ENCODE results near the gene MUC4. TPM values are rescaled to one million over a fixed set of nuclear protein-coding genes. Genes with fewer than 3 reads are reported as not detected.
"Not testable (repeated sequence)": the region's sequence is repeated elsewhere in the genome, so short reads cannot be mapped to it uniquely, and the experiment has no call there.

MUC4 gene
- total and polyA plus RNA-seq, 10 of the 15 experiments (the other 5 are each of a cell fraction or from before 2014, with no cell fraction given) = 0.02 to 0.46 (median 0.27) TPM; not detected in 4

- H2AFZ ChIP-seq (ENCODE audit: control insufficient read depth, low read depth, low read length); H3K4me2 ChIP-seq (ENCODE audit: control insufficient read depth, insufficient read depth); intact Hi-C loops (cut with micrococcal nuclease; ENCODE audit: unreplicated experiment); H3K4me1 ChIP-seq (ENCODE audit: control insufficient read depth, insufficient read depth, low read length); H3K36me3 ChIP-seq (ENCODE audit: control insufficient read depth in 2 of 2, insufficient read depth in 2 of 2, low read length in 1 of 2); ATAC-seq; H3K4me3 ChIP-seq; H4K20me1 ChIP-seq (ENCODE audit: control insufficient read depth, insufficient read depth); SMC1A ChIA-PET (ENCODE audit: uncharacterized antibody, unreplicated experiment); H3K27ac ChIP-seq (ENCODE audit: control insufficient read depth, insufficient read depth); H3K9ac ChIP-seq (ENCODE audit: control insufficient read depth, insufficient read depth, low read length); H3K79me2 ChIP-seq (ENCODE audit: control insufficient read depth, insufficient read depth, low read length); DNase-seq (ENCODE audit: low read depth, low spot score); H3K27me3 ChIP-seq (replicated peaks in 1 of 2; ENCODE audit: control insufficient read depth in 2 of 2, insufficient read depth in 2 of 2, low read length in 1 of 2); CTCF ChIA-PET; FAIRE-seq; BruUV-seq (replicated peaks); H3K9me3 ChIP-seq (replicated peaks; ENCODE audit: control insufficient read depth, insufficient read depth, low read length); RAD21 ChIA-PET (ENCODE audit: unreplicated experiment); POLR2A ChIA-PET: not testable (repeated sequence)
- WGBS (ENCODE audit: insufficient coverage, insufficient replicate concordance, low lambda C conversion rate, missing lambda C conversion rate) = 54% methylated on average over 26 of the region's 32 CpGs
- in situ Hi-C loops (cut with MboI) = loop anchor here (5.0 kb wide), 1 partner anchor 109 kb away; no protein-coding TSS in a partner anchor
Observed at GRCh38 chr3:195725916-195726740, 85.6 kb downstream of the MUC4 start.

- SMC1A ChIA-PET (ENCODE audit: uncharacterized antibody, unreplicated experiment); FAIRE-seq; H3K4me1 ChIP-seq (ENCODE audit: control insufficient read depth, insufficient read depth, low read length); intact Hi-C loops (cut with micrococcal nuclease; ENCODE audit: unreplicated experiment); BruUV-seq (replicated peaks); H3K27ac ChIP-seq (ENCODE audit: control insufficient read depth, insufficient read depth); H3K36me3 ChIP-seq (ENCODE audit: control insufficient read depth in 2 of 2, insufficient read depth in 2 of 2, low read length in 1 of 2); POLR2A ChIA-PET; CTCF ChIA-PET; H3K9ac ChIP-seq (ENCODE audit: control insufficient read depth, insufficient read depth, low read length); DNase-seq (ENCODE audit: low read depth, low spot score); H3K4me3 ChIP-seq; H4K20me1 ChIP-seq (ENCODE audit: control insufficient read depth, insufficient read depth); RAD21 ChIA-PET (ENCODE audit: unreplicated experiment); H3K4me2 ChIP-seq (ENCODE audit: control insufficient read depth, insufficient read depth); ATAC-seq; in situ Hi-C loops (cut with MboI); H3K79me2 ChIP-seq (ENCODE audit: control insufficient read depth, insufficient read depth, low read length); H3K9me3 ChIP-seq (replicated peaks; ENCODE audit: control insufficient read depth, insufficient read depth, low read length); H2AFZ ChIP-seq (ENCODE audit: control insufficient read depth, low read depth, low read length); H3K27me3 ChIP-seq (replicated peaks in 1 of 2; ENCODE audit: control insufficient read depth in 2 of 2, insufficient read depth in 2 of 2, low read length in 1 of 2): not testable (repeated sequence)
- WGBS (ENCODE audit: insufficient coverage, insufficient replicate concordance, low lambda C conversion rate, missing lambda C conversion rate) = no CpG with 5 or more reads among the region's 13 CpGs
Observed at GRCh38 chr3:195724363-195724762, 87.4 kb downstream of the MUC4 start.

- POLR2A ChIA-PET; H3K27ac ChIP-seq (ENCODE audit: control insufficient read depth, insufficient read depth); ATAC-seq; intact Hi-C loops (cut with micrococcal nuclease; ENCODE audit: unreplicated experiment); H3K36me3 ChIP-seq (ENCODE audit: control insufficient read depth in 2 of 2, insufficient read depth in 2 of 2, low read length in 1 of 2); H3K4me1 ChIP-seq (ENCODE audit: control insufficient read depth, insufficient read depth, low read length); DNase-seq (ENCODE audit: low read depth, low spot score); FAIRE-seq; H3K9me3 ChIP-seq (replicated peaks; ENCODE audit: control insufficient read depth, insufficient read depth, low read length); H3K4me2 ChIP-seq (ENCODE audit: control insufficient read depth, insufficient read depth); H3K4me3 ChIP-seq; in situ Hi-C loops (cut with MboI); SMC1A ChIA-PET (ENCODE audit: uncharacterized antibody, unreplicated experiment); H2AFZ ChIP-seq (ENCODE audit: control insufficient read depth, low read depth, low read length); H4K20me1 ChIP-seq (ENCODE audit: control insufficient read depth, insufficient read depth); BruUV-seq (replicated peaks); H3K27me3 ChIP-seq (replicated peaks in 1 of 2; ENCODE audit: control insufficient read depth in 2 of 2, insufficient read depth in 2 of 2, low read length in 1 of 2); H3K79me2 ChIP-seq (ENCODE audit: control insufficient read depth, insufficient read depth, low read length); H3K9ac ChIP-seq (ENCODE audit: control insufficient read depth, insufficient read depth, low read length); CTCF ChIA-PET; RAD21 ChIA-PET (ENCODE audit: unreplicated experiment): not testable (repeated sequence)
- WGBS (ENCODE audit: insufficient coverage, insufficient replicate concordance, low lambda C conversion rate, missing lambda C conversion rate) = 51% methylated on average over 6 of the region's 9 CpGs
Observed at GRCh38 chr3:195722996-195723345, 88.8 kb downstream of the MUC4 start.

- in situ Hi-C loops (cut with MboI); H3K27ac ChIP-seq (ENCODE audit: control insufficient read depth, insufficient read depth); H3K4me1 ChIP-seq (ENCODE audit: control insufficient read depth, insufficient read depth, low read length); H3K4me3 ChIP-seq; H3K9me3 ChIP-seq (replicated peaks; ENCODE audit: control insufficient read depth, insufficient read depth, low read length); H2AFZ ChIP-seq (ENCODE audit: control insufficient read depth, low read depth, low read length); H3K9ac ChIP-seq (ENCODE audit: control insufficient read depth, insufficient read depth, low read length); ATAC-seq; DNase-seq (ENCODE audit: low read depth, low spot score); BruUV-seq (replicated peaks); H3K36me3 ChIP-seq (ENCODE audit: control insufficient read depth in 2 of 2, insufficient read depth in 2 of 2, low read length in 1 of 2); CTCF ChIA-PET; RAD21 ChIA-PET (ENCODE audit: unreplicated experiment); FAIRE-seq; SMC1A ChIA-PET (ENCODE audit: uncharacterized antibody, unreplicated experiment); H3K4me2 ChIP-seq (ENCODE audit: control insufficient read depth, insufficient read depth); H3K27me3 ChIP-seq (replicated peaks in 1 of 2; ENCODE audit: control insufficient read depth in 2 of 2, insufficient read depth in 2 of 2, low read length in 1 of 2); H3K79me2 ChIP-seq (ENCODE audit: control insufficient read depth, insufficient read depth, low read length); POLR2A ChIA-PET; H4K20me1 ChIP-seq (ENCODE audit: control insufficient read depth, insufficient read depth); intact Hi-C loops (cut with micrococcal nuclease; ENCODE audit: unreplicated experiment): not testable (repeated sequence)
- WGBS (ENCODE audit: insufficient coverage, insufficient replicate concordance, low lambda C conversion rate, missing lambda C conversion rate) = 60% methylated on average over 14 of the region's 21 CpGs
Observed at GRCh38 chr3:195722139-195722995, 89.4 kb downstream of the MUC4 start.

All from GM12878 (cell line).